Upper lobe of left lung (tissue), 6 donors: ENCODE measurements around the gene TMEM131L. TPM values are rescaled to one million over a fixed set of nuclear protein-coding genes. Genes with fewer than 3 reads are reported as not detected.

ENCODE experiments used
- ATAC-seq, 2 donors: fragments of 200-7000 bp; cut with Tn5 transposase; one replicate each; pipeline ENCODE4 v1.9.1; 2022; ENCODE audit warnings: mild to moderate bottlenecking in 2 of 2, moderate library complexity in 2 of 2; ENCODE audit not compliant: low FRiP score in 2 of 2
- DNase-seq, 2 donors: peaks; one replicate each; pipeline ENCODE4 v3.0.0-alpha.2; 2019 to 2020
- H3K27ac ChIP-seq, 4 donors: fragments of 200-600 bp; sonication (generic); one replicate each; pipeline ENCODE4 v1.5.1; 2016 to 2019
- H3K27me3 ChIP-seq, 4 donors: fragments of 200-600 bp; sonication (generic); one replicate each; pipeline ENCODE4 v1.5.1; 2017 to 2019
- H3K36me3 ChIP-seq, 4 donors: fragments of 200-600 bp; sonication (generic); one replicate each; pipeline ENCODE4 v1.5.1; 2016 to 2019
- H3K4me1 ChIP-seq, 4 donors: fragments of 200-600 bp; sonication (generic); one replicate each; pipeline ENCODE4 v1.5.1; 2018 to 2019
- H3K4me3 ChIP-seq, 4 donors: fragments of 200-600 bp; sonication (generic); one replicate each; pipeline ENCODE4 v1.5.1; 2017 to 2019; ENCODE audit warnings: mild to moderate bottlenecking in 2 of 4, moderate library complexity in 1 of 4
- H3K9me3 ChIP-seq, 4 donors: fragments of 200-600 bp; sonication (generic); one replicate each; pipeline ENCODE4 v1.5.1; 2018 to 2019
- CTCF ChIP-seq, 6 experiments: fragments of 450-650 bp in 4 of 6; fragments of 200-600 bp in 2 of 6; sonication (generic) in 2 of 6; IDR thresholded peaks; one replicate each; pipeline ENCODE4 v1.5.1; 2016 to 2019; ENCODE audit warnings: antibody characterized with exemption in 6 of 6
- EP300 ChIP-seq, 4 donors: sonication (generic); formaldehyde crosslinking; IDR thresholded peaks; one replicate each; pipeline ENCODE4 v1.5.1; 2017; ENCODE audit warnings: antibody characterized with exemption in 4 of 4, control low read depth in 2 of 4
- POLR2A ChIP-seq, 4 donors: fragments of 450-650 bp; IDR thresholded peaks; one replicate each; pipeline ENCODE4 v1.5.1; 2016 to 2017; ENCODE audit warnings: antibody characterized with exemption in 4 of 4, mild to moderate bottlenecking in 2 of 4
- POLR2AphosphoS5 ChIP-seq, 2 donors: sonication (generic); formaldehyde crosslinking; IDR thresholded peaks; one replicate each; pipeline ENCODE4 v1.5.1; 2017; ENCODE audit warnings: antibody characterized with exemption in 2 of 2
- WGBS, 2 donors: methylation state at CpG; one replicate each; pipeline ENCODE4 v1.1.5; 2017 to 2018; 5-methylcytosine and 5-hydroxymethylcytosine counted together
- total RNA-seq, 6 donors: library from RNA; depleted of rRNA in 4 of 6; stranded (reverse); fragments of >200 nt in 4 of 6; gene quantifications; one replicate each; pipeline versions ENCODE4 v1.1.0 to v1.2.1, GENCODE V29; 2016 to 2021
- donor health status: DM: no; HTN: no; CAD: no; lungs with moderate emphysema.
- donor health status: DM: no; HTN: yes; CAD: no; lungs with severe emphysema.

Gene TMEM131L
- total RNA-seq, 6 donors from 2014 or later: 12.3 to 28.8 (median 19.5) TPM

GRCh38 chr4:153571006-153571545 is 104.9 kb downstream of the TMEM131L start:
- no peak for ATAC-seq
- no peak overlapping the region for H3K4me3 ChIP-seq
- H3K27ac ChIP-seq: no peak overlapping the region
- no peaks in the 10 kb centered on the region for H3K27me3 ChIP-seq
- no peak for DNase-seq
- no peaks in the 10 kb centered on the region for H3K9me3 ChIP-seq
- no peak for TF ChIP-seq EP300 (IDR thresholded peaks at IDR 0.05)
- no peak for TF ChIP-seq POLR2A (IDR thresholded peaks at IDR 0.05)
- no peak for TF ChIP-seq CTCF (IDR thresholded peaks at IDR 0.05)
- TF ChIP-seq POLR2AphosphoS5 (IDR thresholded peaks at IDR 0.05): no peak
- no peaks in the 10 kb centered on the region for H3K36me3 ChIP-seq
- 90 to 93% methylated on average over 4 of the region's 4 CpGs for WGBS, 2 donors
- H3K4me1 ChIP-seq: peaks cover 0 to 9% (median 5%) of the 10 kb centered on the region in 4 donors

- 97 to 98% methylated on average over 3 of the region's 3 CpGs for WGBS, 2 donors
- H3K4me1 ChIP-seq: peaks cover 0 to 9% (median 6%) of the 10 kb centered on the region in 4 donors
- H3K4me3 ChIP-seq: no peak overlapping the region
- H3K36me3 ChIP-seq: no peaks in the 10 kb centered on the region
- no peak for TF ChIP-seq CTCF (IDR thresholded peaks at IDR 0.05)
- TF ChIP-seq POLR2AphosphoS5 (IDR thresholded peaks at IDR 0.05): no peak
- no peak for TF ChIP-seq POLR2A (IDR thresholded peaks at IDR 0.05)
- no peak for TF ChIP-seq EP300 (IDR thresholded peaks at IDR 0.05)
- DNase-seq (no peak), ATAC-seq (no peak)
- H3K27me3 ChIP-seq: no peaks in the 10 kb centered on the region
- H3K27ac ChIP-seq: no peak overlapping the region
- H3K9me3 ChIP-seq: no peaks in the 10 kb centered on the region
Measured at GRCh38 chr4:153572609-153573008, 106.4 kb downstream of the TMEM131L start.

GRCh38 chr4:153573221-153573620 is 107.1 kb downstream of the TMEM131L start:
- no peak for ATAC-seq
- no peaks in the 10 kb centered on the region for H3K27me3 ChIP-seq

GRCh38 chr4:153573881-153574802 is 108.0 kb downstream of the TMEM131L start:
- H3K9me3 ChIP-seq: no peaks in the 10 kb centered on the region
- peaks cover 0 to 9% (median 6%) of the 10 kb centered on the region in 4 donors for H3K4me1 ChIP-seq
- DNase-seq: peak in 1 of 2 donors; percentile 67
- no peaks in the 10 kb centered on the region for H3K36me3 ChIP-seq
- 87 to 90% methylated on average over 4 of the region's 4 CpGs for WGBS, 2 donors
- no peak overlapping the region for H3K4me3 ChIP-seq
- H3K27me3 ChIP-seq: no peaks in the 10 kb centered on the region
- TF ChIP-seq CTCF (IDR thresholded peaks at IDR 0.05): peak; percentile 31 to 75 (median 54)
- no peak for TF ChIP-seq POLR2A (IDR thresholded peaks at IDR 0.05)
- ATAC-seq: peak; percentile 75 to 79
- H3K27ac ChIP-seq: no peak overlapping the region

More at GRCh38 chr4:153573221-153573620, 107.1 kb downstream of the TMEM131L start:
- TF ChIP-seq POLR2A (IDR thresholded peaks at IDR 0.05) (no peak), CTCF (IDR thresholded peaks at IDR 0.05) (no peak), POLR2AphosphoS5 (IDR thresholded peaks at IDR 0.05) (no peak), EP300 (IDR thresholded peaks at IDR 0.05) (no peak)
- WGBS, 2 donors: 93 to 95% methylated on average over 7 of the region's 7 CpGs
- no peak overlapping the region for H3K27ac ChIP-seq
- no peaks in the 10 kb centered on the region for H3K9me3 ChIP-seq
- peaks cover 0 to 9% (median 6%) of the 10 kb centered on the region in 4 donors for H3K4me1 ChIP-seq
- no peaks in the 10 kb centered on the region for H3K36me3 ChIP-seq
- DNase-seq: no peak
- no peak overlapping the region for H3K4me3 ChIP-seq
